GM19193 (cell line): ENCODE measurements around the gene CSN1S1.

Experiments used
- POLR2A ChIP-seq: IDR thresholded peaks from 4 replicates; pipeline ENCODE4 v1.6.1; 2011; ENCODE audit not compliant: insufficient read depth, insufficient read length; ENCODE audit errors: extremely low read depth

The CSN1S1 gene

DNA sequence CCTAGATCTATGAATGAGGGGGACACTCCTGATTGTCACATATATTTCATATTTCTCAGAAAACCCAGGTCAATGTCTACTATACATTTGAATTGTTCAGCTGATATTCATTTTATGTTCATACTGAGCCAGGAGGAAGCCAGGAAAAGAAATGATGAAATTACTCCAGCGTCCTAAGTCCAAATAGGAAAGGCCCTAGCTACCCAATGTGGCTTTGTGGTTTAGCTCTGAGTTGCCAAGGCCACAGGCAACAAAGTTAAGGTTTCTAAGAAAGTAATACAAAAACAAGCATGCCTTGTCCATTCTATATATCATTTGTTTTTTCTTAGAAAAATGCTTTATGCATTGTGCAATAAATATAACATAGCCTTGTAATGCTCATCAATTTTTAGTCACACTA lies 39.2 kb downstream of the CSN1S1 start:
- no peak for TF ChIP-seq POLR2A

GRCh38 chr4:69974631-69975030 lies 43.8 kb downstream of the CSN1S1 start:
- TF ChIP-seq POLR2A, result no peak

- no peak for TF ChIP-seq POLR2A
Observed at GRCh38 chr4:69977582-69977981, 46.7 kb downstream of the CSN1S1 start.

DNA sequence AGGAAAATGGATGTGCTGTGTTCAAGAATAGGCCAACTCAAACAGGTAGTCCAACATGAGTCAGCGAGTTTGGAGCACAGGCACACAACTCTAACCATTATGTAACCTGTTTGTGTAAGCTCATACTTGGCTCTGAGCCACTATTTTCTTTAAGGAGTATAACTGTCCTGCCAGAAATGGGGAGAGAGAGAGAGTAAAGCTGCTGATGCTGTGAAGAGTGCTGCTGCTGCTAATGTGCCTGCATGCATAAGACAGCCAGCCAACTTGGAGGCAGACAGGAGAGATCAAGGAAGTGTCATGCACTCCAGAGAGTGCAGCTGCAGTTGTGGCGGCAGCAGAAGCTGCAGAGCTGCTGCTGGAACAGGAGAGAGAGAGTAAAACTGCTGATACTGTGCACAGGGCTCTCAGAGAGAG lies 53.2 kb downstream of the CSN1S1 start:
- no peak for TF ChIP-seq POLR2A

- TF ChIP-seq POLR2A, result no peak
Observed at GRCh38 chr4:69986663-69987062, 55.8 kb downstream of the CSN1S1 start.

- no peak for TF ChIP-seq POLR2A
Observed at GRCh38 chr4:69991016-69991415, 60.1 kb downstream of the CSN1S1 start.

DNA sequence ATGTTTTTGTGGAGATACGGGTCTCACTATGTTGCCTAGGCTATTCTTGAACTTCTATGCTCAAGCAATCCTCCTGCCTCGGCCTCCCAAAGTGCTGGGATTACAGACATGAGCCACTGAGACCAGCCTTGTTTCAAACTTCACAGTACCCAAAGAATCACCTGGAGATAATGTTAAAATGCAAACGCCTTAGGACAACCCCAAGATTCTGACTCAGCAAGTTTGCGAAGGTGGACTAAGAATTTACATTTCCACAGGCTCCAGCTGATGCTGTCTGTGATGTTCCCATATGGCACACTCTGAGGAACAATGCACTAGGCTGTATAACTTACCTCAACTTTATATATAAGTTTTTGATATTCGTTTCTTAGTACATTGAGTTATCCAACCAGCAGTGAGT lies 63.9 kb downstream of the CSN1S1 start:
- no peak for TF ChIP-seq POLR2A

GRCh38 chr4:69995526-69996016 lies 64.7 kb downstream of the CSN1S1 start, which contains the start of gene STATH:
TSS of gene STATH (plus strand) at chr4:69995966. CDS start at chr4:69998438, 2,472 bp downstream.
- no peak for TF ChIP-seq POLR2A
